ENCODE measurements around the gene KCNIP1.

DNA sequence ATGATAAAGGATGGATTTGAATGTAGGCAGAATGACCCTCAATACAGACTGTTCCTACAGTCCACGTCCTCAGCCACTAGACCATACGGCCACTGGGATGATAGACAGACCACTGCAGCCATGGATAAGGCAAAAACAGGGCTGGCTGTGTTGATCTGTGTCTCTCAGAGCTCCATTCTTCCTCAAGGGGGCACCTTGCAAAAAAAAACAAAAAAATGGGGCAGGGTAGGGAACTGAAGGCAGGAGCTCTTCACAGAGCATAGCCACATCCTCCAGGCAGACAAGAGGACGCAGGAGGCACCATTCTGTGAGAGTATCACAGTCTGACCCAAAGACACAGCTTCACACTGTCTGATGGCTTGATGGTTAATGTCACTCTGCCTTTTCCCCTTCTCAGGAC, 218.5 kb downstream of the KCNIP1 start:
- TF ChIP-seq, protein P1, sequence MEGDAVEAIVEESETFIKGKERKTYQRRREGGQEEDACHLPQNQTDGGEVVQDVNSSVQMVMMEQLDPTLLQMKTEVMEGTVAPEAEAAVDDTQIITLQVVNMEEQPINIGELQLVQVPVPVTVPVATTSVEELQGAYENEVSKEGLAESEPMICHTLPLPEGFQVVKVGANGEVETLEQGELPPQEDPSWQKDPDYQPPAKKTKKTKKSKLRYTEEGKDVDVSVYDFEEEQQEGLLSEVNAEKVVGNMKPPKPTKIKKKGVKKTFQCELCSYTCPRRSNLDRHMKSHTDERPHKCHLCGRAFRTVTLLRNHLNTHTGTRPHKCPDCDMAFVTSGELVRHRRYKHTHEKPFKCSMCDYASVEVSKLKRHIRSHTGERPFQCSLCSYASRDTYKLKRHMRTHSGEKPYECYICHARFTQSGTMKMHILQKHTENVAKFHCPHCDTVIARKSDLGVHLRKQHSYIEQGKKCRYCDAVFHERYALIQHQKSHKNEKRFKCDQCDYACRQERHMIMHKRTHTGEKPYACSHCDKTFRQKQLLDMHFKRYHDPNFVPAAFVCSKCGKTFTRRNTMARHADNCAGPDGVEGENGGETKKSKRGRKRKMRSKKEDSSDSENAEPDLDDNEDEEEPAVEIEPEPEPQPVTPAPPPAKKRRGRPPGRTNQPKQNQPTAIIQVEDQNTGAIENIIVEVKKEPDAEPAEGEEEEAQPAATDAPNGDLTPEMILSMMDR (IDR thresholded peaks at IDR 0.05; ENCODE audit: poor library complexity) = no peak
- TF ChIP-seq EZH2 (IDR thresholded peaks at IDR 0.05; ENCODE audit: borderline replicate concordance) = no peak

All from hepatocyte (in vitro differentiated cells).